GM21526 (cell line): Measurements from ENCODE around the gene HYOU1.
"Not testable (repeated sequence)": the region's sequence is repeated elsewhere in the genome, so short reads cannot be mapped to it uniquely, and the experiment has no call there.

Experiments
- ATAC-seq: cut with Tn5 transposase; IDR thresholded peaks from one replicate; pipeline ENCODE4 v1.9.1; 2021; ENCODE audit warnings: moderate library complexity; ENCODE audit not compliant: unreplicated experiment, low FRiP score

HYOU1 gene

DNA sequence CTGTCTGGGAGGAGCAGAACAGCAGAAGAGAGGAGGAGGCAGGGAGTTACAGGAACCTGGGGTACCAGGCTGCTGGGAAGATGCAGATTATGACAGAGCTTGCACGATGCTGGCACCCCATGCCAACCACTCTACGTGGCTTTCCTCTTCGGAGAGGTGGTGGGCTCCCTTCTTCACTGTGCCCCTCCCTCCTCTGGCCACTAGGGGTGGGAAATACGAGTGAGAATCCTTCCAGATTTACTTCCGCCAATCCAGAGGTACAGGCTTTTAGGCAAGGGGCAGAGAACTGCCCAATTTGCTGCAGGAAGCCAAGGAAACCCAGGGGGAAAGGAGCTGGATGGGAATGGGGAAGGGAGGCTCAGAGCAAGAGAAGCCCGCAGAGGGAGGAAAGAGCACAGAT is 12.3 kb downstream of the HYOU1 start:
- ATAC-seq: no peak

DNA sequence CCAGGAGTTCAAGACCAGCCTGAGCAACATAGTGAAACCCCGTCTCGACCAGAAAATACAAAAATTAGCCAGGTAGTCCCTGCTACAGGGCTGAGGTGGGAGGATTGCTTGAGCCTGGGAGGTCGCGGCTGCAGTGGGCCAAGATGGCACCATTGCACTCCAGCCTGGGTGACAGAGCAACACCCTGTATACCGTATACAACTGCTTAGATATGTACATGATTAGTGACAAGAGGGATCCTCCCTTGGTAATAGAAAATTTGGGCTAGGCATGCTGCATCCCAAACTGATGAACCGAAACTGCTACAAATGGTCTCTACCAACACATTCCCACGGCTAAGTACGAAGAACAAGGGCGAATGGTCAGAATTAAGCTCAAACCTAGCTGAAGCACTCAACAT is 14.1 kb downstream of the HYOU1 start:
- ATAC-seq: no peak

DNA sequence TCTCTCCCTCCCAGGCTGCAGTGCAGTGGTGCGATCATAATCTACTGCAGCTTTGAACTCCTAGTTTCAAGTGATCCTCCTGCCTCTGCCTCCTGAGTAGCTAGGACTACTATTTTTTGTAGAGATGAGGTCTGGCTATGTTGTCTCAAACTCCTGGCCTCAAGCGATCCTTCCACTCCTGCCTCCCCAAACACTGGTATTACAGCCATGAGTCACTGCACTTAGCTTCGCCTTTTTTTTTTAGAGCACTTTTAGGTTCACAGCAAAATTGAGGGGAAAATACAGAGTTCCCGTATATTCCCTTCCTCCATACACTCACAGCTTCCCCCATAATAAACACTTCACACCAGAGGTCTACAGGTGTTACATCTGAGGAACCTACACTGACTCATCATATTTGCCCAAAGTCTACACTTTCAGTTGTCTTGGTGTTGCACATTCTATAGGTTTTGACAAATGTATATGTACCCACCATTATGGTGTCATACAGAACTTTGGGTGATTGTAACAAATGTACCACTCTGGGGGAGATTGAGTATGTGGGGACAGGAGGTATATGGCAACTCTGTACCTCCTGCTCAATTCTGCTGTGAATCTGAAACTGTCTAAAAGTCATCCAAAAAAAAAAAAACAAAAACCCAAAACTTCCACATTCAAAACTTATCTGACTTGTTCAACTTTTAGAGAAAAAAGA is 15.0 kb downstream of the HYOU1 start:
- ATAC-seq: no peak

DNA sequence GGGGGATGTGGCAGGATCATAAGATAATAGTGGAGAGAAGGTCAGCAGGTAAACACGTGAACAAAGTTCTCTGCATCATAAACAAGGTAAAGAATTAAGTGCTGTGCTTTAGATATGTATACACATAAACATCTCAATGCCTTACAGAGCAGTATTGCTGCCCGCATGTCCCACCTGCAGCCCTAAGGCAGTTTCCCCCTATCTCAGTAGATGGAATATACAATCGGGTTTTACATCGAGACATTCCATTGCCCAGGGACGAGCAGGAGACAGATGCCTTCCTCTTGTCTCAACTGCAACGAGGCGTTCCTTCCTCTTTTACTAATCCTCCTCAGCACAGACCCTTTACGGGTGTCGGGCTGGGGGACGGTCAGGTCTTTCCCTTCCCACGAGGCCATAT is 17.5 kb downstream of the HYOU1 start:
- not testable (repeated sequence) for ATAC-seq

DNA sequence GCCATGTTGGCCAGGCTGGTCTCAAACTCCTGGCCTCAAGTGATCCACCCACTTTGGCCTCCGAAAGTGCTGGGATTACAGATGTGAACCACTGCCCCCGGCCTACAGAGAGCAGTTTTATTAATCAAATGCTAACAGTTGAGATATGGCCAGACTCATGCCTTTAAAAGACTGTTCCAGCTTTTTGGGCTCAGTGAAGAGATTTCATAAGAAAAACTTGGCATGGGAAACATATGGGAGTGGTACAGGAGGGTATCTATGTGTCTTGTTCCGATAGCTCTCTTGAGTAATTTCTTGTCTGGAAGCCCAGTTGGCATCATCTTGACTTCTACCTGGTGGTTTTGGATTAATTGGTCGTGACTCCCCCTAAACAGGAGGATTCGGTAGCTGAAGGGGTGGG is 18.1 kb downstream of the HYOU1 start:
- ATAC-seq: no peak

DNA sequence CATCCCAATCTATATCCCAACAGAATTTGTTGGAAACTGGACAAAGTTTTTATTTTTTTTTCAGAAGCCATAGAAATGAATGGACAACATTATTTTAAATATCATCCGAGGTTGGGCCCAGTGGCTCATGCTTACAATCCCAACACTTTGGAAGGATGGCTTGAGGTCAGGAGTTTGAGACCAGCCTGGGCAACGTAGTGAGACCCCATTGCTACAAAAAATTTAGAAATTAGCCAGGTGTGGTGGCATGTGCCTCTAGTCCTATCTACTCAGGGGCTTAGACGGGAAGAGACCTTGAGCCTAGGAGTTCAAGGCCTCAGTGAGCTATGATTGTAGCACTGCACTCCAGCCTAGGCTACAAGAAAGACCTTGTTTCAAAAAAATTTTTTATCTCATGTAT is 22.2 kb downstream of the HYOU1 start:
- ATAC-seq: no peak

DNA sequence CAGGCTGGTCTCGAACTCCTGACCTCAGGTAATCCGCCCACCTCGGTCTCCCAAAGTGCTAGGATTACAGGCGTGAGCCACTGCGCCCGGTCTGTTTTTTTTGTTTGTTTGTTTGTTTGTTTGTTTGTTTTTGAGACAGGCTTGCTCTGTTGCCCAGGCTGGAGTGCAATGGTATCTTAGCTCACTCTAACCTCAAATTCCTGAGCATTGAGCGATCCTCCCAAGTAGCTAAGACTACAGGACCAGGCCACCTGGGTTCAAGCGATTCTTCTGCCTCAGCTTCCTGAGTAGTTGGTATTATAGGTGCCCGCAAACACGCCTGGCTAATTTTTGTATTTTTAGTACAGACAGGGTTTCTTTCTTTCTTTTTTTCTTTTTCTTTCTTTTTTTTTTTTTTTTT is 23.6 kb downstream of the HYOU1 start:
- not testable (repeated sequence) for ATAC-seq

DNA sequence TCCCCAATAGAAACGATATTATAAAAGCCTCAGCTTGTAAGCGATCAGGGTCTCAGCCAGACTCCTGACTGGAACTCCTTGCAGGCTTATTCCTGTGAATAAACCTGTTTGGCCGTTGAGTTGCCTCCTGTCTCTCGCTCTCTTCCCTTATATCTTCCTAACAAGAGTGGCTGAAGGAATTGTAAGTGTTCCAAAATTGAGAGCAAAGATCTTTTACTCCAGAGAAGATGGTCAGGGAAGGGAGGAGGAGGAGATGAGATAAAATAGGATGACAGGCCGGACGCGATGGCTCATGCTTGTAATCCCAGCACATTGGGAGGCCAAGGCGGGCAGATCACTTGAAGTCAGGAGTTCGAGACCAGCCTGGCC is 25.1 kb downstream of the HYOU1 start:
- ATAC-seq: no peak

DNA sequence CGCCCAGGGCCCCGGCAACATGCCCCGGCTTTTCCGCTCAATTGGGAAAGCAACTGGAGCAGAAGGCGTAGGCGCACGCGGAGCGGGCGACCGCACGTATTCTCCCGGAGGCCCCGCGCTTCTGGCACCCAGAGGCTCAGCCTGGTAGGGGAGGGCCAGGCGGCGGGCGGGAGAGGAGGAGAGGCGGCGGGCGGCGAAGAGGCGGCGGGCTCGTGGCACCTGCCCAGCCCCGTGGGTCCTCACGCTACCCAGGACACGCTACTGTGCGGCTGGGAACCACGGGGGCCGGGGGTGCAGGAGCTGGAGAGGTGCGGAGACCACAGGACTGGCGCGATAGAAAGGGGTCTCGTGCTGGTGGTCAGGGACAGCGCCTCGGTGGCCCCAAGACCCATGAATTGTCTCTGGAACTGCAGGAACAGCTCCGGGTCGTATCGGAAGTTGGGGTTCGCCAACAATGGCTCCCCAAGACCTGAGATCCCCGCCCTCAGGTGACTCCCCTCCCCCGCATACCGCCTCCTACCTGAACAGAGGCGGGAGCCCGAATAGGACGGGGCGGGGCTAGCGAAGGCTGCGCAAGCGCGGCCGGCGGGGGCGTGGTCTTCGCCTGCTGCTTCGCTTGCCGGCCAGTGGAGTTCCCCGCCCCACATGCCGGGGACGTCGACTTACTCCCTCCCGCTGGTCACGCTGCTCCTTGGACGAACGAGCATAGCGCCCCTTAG is 26.5 kb downstream of the HYOU1 start, which contains the start of gene SLC37A4:
Gene SLC37A4, minus strand, starts transcription at position 549 of the 719 bp plus-strand sequence.
- ATAC-seq: peak; percentile 73

DNA sequence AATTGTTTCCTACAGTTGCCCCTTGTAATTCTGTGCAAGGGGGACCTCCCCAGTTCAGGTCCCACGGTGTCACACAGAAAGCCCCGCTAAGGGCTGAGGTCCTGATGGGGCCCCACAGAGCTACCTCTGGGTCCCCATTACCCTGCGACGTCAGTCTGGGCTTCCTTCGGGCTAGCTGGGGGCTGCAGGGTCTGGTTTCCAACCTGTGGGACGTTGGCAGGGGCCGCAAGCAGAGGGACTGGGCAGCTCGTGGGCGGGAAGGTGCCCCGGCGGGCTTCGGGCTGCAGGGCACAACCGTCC is 27.0 kb downstream of the HYOU1 start:
- ATAC-seq: peak; percentile 10

DNA sequence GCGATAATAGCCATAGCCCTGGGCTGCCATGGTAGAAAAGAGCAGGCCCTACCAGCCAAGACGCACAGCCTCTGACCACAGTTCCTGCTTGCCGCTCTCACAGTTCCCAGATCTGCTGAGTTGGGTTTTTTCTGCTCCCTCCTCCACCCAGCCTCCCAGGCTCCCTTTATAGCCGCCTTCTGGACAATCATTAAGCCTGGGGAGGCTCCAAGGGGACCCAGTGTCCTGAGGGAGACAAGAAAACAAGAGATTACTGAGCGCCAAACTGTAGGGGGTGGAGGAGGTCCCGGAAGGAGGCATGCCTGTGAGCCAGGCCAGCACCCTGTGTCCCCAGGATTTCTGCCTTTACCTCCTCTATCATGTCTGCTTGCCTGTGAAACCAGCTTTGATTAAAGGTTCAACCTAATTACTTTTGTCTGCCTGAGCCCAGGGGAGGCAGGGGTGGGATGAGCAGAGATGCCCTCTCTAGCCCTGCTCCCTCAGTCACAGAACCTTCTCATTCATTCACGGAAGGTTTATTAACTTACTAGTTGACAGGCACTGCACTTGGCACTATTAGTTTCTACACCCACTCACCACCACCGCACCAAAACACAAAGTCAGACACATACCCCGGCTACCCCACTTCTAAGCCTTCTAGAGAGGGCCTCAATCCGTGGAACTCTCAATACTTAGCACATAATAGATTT is 27.5 kb downstream of the HYOU1 start:
- ATAC-seq: peak; percentile 10

DNA sequence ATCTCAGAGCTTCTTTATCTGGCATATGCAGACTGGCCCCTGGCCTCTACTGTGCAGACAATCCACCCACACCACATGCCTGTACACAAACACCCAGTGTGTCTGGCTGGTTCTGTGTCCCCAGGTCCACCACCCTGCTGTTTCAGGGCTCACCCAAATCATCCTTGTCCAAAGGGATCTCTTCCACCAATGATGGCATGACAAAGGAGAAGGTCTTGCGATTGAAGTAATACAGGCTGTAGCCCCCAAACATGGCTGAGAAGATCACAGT is 28.0 kb downstream of the HYOU1 start:
- no peak for ATAC-seq

DNA sequence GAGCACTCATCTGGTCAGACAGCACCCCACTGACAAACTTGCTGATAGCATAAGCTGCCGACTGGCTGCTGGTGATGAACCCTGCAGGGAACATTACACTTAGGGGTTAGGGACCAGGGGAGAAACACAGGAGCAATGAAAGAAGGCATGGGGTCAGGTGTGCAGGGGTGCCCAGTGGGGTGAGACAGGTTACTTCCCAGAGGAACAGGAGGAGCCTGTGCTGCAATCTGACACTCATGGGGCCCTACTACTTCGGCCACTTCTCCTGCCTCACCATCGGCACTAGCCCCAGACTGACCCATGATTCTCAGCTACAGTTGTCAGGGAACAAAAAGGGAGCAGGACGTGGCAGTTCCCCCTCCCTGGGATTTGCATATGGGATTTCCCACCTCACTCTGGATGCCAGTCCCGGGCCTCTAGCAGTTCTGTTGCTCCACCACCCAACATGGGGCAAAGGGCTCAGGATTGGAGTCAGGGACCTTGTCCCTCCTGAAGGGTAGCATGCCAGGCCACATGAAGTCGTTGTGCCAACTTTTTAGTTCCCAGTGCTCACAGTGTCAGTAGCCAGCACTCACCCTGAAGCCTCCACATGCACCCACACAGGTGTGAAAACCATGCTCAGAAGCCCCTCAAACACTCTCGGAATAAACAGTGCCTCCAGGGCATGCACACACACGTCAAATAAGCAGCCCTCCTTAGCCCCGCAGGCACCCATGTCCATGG is 28.5 kb downstream of the HYOU1 start:
- ATAC-seq: no peak

DNA sequence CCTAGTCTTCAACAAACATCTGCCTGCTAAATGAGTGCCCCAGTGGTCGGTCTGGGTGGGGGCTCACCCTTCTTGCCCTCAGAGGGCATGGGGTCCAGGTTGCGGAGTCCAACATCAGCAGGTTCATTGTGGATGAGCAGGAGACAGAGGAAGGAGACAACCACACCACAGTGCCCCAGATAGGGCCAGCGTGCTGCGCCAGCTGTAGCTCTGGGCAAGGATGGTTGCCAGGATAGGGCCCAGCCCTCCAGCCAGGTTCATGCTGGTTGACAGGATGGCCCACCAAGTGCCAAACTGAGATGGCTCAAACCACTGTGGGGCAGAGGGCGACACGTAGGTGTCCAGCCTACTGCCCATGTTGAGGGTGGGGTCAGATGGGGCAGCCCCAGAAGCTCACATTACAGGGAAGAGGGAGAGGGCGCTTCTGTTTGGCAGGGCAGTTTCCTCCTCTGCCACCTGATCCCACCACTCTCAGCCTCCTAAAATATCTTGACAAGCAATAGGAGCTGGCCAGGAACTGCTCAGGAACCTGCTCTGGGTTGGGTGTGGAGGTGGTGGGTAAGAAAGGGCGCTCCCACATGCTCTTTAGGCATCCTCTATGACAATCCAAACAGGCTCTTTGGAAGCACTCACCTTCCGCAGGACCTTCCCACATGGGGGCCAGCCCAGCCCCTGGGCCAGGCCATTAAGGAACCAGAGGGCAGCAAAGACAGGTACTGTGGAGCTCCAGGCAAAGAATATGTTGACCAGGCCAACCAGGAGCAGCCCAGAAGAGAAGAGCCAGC is 29.3 kb downstream of the HYOU1 start:
- ATAC-seq: no peak

DNA sequence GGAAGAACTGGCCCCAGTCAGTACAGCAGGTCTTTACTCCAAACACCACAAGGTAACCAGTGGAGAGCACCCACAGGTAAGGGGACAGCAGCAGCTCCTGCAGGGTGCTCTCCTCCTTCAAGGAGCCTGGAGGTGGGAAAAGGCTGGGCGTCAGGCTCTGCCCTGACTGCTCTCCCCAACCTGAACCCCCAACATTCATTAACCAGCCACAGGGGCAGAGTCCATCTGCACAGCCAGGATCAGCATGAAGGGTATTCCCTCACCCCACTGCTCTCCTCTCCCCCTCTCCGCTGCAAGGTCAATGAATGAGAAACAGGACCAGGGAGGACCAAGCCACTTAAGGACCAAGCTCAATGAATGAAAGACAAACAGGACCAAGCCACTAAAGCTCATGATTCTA is 30.0 kb downstream of the HYOU1 start:
- ATAC-seq: no peak

DNA sequence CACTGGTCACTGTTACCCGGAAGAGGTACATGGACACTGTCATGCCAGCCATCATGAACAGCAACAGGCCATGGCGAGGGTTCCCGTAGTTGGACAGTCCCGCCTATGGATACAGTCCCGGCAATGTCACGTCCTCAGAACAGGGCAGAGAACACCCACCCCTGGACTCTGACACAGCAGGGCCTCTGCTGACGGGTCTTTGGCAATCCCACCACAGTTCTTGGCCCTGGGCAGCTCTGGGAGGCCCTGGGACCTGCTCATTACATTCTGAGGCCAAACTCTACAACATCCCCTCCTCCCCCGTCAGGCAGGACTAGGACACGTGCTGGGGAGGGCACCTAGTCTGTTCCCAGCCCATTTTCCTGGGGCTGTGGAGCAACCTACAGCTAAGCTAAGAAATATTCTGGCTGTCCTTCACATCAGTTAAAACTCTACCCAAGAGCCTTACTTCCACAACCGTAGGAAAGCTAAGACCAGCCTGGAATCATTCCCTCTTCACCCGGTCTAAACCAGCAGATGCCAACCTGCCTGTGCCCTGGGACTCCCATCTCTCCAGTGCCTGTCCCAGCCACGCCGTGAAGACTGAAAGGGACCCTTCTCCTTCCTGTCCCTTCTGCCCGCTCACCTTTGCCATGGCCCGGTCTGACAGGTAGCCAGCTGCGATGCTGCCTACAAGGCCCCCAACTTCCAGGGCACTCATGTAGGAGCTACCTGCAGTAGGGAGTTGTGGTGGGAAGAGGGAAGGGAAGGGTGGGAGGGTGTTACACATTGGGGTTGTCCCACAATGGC is 30.8 kb downstream of the HYOU1 start:
- ATAC-seq: no peak

DNA sequence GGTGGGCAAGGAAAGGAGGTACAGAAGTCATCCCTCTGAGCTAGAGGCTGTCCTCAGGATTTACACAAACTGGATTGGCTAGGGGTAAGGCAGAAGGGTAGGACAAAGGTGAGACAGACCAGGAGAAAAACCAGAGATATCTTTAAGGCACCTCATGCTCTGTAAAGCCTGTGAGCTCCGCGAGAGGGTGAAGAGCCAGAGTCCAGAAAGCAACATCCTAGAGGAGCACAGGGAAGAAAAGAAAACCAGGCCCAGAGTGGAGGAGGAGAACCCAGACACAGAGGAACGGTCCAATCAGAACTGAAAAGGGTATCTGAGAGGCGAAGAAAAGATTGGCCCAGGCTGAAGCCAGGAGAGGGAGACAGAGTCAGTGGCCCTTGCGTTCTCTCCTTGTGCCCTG is 31.5 kb downstream of the HYOU1 start:
- no peak for ATAC-seq

DNA sequence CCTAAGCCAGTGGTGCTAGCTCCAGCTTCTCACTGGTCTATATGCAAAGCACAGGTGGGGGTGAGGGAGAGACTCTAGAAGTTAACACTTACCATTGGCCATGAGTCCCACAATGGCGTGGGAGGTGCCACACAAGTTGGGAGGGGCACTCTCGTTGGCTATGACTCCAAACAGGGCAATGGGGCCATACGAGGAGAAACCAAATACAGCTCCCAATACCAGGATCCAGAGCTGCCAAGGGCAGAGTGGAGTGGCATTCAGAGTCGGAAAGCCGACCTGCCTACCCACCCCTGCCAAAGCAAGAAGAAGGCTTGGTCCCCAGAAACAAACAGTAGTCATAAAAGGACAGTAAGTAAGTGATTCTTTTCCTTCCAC is 31.9 kb downstream of the HYOU1 start:
- ATAC-seq: no peak

DNA sequence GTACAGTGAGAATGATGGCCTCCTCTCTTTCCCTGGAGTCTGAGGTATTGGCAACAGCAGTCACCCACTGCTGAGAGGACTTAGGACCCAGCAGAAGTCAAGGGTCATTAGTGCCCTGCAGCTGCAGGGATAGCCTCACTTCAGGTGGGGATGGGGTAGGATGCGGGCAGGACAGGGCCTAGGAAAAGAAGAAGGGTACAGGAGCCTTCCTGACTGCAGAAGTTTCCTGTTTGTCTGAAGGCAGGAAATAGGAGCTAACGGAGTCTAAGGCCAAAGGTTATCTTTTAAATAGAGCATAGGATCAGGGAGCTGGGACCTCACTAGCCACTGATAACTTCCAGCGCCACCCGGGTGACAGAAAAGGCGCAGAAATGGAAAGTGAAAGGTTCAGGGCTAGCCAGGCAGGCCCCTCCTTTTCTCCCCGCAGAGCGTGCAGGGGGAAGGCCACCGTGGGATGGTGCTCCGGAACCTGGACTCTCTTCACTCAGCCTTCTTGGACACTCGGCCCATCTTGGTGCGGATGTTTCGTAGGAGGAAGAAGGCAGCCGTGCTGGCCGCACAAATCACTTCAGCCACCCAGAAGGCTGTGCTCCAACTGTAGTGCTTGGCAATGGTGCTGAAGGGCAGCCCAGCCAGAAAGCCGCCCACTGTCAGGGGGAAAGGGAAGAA is 32.4 kb downstream of the HYOU1 start:
- ATAC-seq: no peak

DNA sequence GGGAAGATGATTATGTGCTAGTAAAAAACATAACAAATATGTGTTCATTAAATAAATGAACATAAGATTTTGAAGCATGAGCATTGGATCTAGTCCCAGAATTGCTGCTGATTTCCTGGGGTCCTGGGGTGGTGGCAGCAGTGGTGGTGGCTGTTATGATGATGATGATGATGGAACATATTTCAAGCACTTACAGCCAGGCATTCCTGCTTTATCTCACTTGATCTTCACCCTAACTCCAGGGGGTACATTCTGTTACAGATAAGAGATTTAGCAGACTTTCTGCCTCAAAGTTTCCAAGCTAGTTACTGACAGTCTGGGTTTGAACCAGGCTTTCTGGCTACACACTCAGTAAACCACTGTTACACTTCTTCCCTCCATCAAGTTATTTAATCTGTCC is 33.3 kb downstream of the HYOU1 start:
- ATAC-seq: no peak
